GM21737 (cell line): ENCODE data around the gene GBE1.
"Not testable (repeated sequence)": the region's sequence is repeated elsewhere in the genome, so short reads cannot be mapped to it uniquely, and the experiment has no call there.

Experiments
- ATAC-seq: cut with Tn5 transposase; IDR thresholded peaks from one replicate; pipeline ENCODE4 v1.9.1; 2021; ENCODE audit warnings: mild to moderate bottlenecking, moderate library complexity; ENCODE audit not compliant: unreplicated experiment

GBE1 gene

DNA sequence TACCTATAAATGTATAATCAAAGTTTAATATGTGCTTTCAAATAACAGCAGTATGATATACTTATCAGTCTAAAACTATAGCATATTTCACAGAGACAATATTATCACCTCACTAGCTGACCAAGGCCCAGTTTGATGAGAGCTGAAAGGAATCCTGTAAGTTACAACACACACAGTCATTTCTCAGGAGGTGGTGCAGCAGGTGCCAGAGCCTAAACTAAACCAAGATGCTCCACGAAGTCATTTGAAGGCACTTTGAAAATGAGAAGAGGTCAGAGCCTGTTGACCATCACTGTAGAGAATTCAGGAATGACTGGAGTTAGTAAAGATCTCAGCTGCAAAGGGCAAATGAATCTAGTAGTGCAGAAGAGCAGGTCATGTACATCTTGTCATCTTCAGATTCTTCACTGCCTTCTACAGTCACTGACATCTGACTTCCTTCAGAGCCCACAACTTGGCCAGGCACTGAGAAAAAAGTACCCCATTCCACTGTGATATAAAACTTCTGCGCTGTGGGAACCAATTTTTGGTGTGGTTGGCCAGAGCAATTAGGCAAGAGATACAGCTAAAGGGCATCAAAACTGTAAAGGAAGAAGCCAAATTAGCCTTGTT, 7.9 kb downstream of the GBE1 start:
- ATAC-seq, result no peak

DNA sequence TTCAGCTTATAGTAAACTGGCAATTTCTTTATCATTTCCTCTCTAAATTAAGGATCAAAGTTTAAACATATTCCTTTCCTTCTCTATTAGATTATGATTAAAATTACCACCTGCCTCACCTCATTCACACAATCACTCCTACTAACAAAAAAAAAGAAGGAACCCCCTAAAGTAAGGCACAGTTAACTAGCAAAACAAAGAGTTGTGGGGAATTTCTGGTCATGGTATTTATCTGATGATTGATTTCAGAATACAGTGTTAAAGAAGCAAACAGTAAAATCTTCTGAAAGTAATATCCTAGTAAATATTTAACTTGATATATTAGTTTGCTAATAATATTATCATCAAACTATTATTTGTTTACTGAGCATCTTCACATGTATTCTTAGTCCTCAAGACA, 8.8 kb downstream of the GBE1 start:
- no peak for ATAC-seq

DNA sequence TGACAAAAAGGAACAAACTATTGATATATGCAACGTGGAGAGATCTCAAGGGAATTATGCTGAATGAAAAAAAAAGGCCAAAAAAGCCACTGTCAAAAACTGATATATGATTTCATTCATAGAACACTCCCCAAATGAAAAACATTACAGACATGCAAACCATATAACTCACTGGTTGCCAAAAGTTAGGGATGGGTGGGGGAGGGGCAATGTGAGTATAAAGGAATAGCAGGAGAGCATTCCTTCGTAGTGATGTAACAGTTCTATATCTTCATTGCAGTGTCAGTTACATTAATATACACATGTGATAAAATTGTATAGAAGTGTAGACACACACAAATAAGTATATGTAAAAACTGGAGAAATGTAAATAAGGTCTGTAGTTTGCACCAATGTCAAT, 12.2 kb downstream of the GBE1 start:
- no peak for ATAC-seq

DNA sequence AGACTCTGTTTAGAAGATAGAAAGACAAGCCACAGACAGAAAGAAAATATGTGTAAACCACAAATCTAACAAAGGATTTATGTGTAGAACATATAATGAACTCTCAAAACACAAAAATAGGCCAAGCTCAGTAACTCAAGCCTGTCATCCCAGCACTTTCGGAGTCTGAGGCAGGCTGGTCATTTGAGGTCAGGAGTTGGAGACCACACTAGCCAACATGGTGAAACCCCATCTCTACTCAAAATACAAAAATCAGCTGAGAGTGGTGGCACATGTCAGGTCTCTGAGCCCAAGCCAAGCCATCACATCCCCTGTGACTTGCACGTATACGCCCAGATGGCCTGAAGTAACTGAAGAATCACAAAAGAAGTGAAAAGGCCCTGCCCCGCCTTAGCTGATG, 14.2 kb downstream of the GBE1 start:
- ATAC-seq, result not testable (repeated sequence)

DNA sequence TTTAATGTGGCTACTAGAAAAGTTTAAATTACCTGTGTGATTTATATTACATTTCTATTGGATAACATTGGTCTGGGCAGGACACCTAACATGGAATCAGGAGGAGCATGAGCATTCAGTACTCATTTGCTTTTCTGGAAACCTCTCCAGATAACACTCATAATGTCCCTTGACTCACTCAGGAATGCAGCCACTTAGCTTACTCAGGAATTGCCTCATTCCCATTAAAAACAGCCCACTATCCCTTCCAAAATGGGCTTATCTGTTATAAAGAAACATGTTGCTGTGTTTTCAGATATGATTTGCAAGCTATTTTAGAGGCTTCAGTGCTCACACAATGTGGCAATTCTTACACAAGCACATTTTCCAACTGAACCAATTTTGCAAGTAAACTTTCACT, 17.1 kb downstream of the GBE1 start:
- no peak for ATAC-seq

DNA sequence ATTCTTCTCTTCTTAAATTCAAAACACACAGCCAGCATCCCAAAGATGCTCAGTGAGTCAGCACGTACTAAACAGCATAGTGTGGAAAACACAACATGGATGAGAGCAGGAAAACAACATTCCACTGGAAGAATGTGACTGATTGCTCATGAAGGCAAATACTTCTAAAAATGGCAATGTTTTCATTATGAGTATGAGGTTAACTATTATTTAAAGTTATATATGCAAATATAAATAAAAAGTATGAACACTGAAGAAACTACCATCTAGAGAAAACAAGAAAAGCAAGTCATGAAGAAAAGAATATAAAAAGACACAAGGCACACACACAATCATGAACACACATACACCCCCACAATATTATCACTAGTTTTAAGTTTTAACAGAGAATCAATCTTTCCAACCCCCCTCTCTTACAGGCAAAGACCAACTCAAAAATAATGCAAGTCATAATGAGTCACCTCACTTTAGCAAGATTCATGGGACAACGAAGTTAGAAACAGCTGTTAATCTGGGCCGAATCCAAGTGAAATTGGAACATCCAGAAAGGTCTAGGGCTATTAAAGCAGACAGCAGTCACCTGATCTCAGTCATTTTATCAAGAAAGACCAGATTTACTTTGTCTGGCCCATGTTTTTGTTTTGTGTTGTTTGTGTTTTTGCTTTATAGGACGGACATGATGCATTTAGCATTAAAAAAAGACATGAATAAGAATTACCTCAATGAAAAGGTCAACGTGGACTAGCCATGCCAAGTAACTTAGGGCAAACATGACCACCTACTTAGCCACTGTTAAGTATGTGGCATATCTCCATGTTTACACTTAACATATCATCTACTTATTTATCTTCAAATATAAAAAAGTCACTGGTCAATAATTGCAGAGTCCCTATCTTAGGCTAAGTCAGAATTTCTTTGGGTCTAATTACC, 18.1 kb downstream of the GBE1 start:
- ATAC-seq, result no peak

DNA sequence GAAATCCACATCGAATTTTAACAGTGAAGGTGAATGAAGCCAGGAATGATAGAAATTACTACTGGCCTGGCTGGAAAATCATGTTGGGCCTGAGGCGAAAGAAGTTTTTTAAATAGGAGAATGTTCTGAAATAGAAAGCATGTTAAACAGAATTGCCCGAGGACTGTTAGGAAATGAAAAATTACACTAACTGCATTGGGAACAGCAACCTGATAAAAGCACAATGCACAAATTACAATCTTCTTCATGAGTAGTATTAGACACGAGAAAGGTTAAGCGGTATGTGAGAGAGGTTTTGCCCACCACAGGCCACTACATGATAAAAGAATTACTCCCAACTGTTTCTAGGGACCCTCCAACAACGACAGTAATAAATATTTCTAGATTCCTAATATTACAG, 18.9 kb downstream of the GBE1 start:
- no peak for ATAC-seq

DNA sequence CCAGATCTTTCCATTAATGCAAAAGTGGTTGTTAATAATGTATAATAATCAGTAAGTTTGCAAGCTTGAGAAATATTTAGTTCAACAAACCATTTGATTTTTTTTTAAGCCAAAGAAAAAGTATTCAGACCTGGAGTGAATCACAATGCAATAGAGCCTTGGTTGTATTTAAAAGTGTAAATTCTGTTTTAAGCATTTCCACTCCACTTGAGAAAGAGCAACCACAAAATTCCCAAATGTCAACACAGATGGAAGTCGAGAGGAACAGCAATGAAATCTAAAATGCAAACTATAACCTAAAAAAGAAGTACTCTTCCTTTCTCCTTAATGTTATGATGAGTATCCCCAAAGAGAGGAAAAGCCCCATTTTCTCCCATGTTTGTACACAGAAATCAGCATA, 20.2 kb downstream of the GBE1 start:
- no peak for ATAC-seq

DNA sequence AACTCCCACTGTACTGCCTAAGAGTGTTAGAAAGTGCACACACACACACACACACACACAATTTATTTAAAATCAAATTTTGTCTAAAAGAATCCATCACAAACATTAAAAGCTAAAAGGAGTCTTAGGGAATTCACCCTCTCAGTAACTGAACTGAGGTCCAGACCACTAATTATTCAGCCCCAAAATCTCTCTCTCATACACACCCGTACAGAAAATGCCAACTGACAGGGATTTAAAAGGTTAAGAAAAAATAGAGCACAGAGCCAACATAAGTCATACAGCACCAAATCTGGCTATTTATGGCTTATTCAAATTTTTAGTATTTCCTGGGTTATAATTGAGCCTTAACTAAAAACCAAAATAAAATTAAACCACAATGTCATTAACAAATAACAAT, 20.7 kb downstream of the GBE1 start:
- ATAC-seq, result no peak

DNA sequence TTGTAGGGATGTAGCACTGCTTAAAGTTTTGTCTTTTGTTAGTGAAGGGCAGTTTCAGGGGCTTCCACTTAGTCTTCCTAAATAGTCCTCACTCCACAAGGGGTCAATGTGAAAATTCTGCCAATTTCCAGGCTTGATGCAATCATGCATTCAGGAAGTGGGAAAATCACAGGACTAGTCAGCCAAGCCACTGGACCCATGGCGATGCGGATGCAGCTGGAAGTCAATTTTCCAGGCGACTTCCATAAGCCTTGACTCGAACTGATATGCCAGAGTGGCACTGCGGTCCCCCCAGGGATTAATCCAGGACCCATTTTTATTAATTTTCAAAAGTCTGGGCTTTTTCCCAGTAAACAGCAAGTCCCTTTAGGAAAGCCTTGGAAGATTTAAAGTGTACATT, 26.1 kb downstream of the GBE1 start:
- no peak for ATAC-seq

DNA sequence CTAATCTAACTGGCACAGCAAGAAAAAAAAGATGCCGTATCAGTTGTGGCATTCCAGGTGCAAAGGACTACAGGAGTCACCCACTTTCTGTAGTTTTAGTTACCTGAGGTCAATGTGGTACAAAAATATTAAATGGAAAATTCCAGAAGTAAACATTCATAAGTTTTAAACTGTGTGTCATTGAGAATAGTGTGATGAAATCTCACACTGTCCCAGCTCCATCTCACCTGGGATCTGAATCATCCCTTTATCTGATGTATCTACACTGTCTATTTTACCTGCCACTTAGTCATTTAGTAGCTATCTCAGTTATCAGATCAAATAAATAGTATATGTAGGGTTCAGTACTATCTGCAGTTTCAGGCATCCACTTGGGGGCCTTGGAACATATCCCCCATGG, 26.7 kb downstream of the GBE1 start:
- no peak for ATAC-seq

DNA sequence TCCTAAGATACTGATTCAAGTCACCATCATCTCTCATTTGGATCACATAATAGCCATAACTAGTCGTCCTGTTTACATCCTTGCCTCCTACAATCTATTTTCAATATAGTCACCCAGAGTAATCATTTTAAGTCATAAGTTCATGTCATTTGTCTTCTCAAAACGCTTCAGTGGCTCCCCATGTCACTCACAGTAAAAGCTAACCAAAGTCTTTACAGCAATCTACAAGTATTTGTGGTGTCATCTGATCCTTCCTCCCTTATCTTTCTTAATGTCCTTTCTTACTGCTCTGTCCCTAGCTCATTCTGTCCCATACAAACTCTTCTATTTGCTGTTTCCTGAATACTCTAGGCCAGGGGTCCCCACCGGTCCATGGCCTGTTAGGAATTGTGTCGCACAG, 28.8 kb downstream of the GBE1 start:
- ATAC-seq, result no peak

DNA sequence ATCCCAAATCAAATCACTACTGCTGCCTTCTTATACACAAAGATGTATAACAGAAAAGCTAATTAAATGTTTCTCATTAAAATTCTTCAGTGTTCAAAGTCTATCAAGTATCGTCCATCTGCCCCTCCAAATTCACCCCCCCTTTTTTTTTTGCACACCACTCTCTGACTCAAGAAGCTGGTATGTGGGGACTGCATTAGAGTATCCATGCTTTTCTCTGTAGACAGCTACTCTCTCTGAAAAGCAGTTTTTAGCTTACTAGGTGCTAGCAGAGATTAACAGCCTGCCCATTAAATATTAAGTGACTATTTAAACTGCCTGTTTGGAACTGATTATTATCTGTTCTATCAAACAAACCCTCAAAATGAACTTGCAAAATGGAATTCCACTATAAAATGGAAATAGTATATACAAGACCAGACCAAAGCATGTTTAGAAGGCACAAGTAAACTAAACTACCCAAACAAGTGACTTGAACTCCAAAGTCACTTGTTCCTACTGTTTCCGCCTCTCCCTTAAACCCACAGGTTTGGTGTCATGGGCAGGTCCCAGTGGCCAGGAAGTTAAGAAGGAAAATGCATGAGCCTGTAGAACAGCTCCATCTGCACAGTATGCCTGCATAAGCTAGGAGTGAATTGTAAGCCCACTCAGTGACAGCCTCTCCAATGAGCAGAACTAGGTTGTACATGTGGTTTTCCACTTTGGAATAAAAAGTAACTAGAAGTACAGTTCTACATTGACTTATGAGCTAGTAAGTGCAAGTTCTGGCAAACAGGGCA, 32.5 kb downstream of the GBE1 start:
- no peak for ATAC-seq

DNA sequence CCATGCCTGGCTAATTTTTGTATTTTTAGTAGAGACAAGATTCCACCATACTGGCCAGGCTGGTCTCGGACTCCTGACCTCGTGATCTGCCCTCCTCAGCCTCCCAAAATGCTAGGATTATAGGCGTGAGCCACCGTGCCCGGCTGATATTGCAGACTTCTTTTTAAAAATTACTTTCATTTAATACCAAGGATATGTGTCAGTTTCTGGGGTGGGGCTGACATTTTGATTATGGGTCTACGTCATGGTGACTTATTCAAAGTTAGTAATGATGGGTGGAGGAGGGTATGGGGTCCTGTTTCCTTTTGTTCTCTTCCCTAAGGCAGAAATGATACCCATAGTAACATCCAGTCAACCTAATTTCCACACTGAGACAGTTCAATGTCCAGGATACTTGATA, 34.7 kb downstream of the GBE1 start:
- no peak for ATAC-seq

DNA sequence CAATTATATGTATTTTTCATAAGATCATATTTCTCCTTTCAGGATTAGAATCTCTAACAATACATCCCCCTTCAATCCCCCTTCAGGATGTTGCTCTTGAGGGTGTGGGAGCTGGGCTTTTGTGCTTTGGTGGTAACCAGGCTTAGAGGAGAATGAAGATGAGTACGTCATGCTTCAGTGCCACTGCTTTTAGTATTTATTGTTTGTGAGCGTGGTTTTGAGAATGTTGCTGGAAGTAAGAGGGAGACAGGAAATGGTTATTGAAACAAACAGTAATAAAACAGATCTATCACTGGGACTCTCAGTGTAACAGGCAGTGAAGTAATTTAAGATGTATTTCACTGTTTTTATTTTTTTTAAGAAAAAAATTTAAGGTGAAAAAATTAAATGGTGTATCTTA, 35.3 kb downstream of the GBE1 start:
- no peak for ATAC-seq

DNA sequence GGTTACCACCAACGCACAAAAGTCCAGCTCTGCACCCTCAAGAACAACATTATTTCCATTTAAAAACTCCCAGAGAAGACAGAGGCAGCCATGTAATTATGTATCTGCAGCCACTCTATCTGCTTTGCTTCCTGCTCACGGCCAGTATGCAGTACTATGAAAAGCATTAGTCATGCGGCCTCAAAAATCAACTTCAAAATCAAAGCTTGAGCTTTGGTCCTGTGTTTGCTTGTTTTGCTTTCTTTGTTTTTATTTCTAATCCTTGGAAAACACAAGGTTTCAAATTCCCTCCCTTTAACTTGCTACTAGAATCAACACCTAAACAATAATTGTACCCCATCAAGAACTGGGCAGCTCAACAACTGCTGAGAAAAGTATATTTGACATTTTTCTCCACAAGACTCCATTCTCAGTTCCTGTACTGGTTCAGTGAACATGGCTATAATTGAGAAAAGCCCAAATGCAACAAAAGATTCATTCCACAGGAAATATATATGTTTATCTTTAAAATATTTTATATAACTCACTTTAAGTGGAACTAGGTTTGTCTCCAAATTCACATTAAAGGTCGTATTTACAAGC, 37.6 kb downstream of the GBE1 start:
- no peak for ATAC-seq

DNA sequence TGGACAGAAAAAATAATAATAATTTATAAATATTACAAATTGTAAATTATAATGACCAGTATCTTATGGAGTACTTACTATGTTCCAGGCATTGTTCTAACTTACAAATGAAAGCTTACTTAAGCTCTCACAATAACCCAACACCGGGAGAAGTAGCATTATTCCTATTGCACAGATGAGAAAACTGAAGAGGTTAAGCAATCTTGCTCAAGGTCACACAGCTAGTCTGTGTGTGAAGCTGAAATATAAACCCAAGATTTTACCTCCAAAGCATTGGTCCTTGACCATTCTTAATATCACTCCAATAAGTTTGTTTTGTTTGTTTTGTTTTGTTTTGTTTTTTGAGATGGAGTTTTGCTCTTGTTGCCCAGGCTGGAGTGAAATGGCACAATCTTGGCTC, 43.1 kb downstream of the GBE1 start:
- ATAC-seq, result no peak

DNA sequence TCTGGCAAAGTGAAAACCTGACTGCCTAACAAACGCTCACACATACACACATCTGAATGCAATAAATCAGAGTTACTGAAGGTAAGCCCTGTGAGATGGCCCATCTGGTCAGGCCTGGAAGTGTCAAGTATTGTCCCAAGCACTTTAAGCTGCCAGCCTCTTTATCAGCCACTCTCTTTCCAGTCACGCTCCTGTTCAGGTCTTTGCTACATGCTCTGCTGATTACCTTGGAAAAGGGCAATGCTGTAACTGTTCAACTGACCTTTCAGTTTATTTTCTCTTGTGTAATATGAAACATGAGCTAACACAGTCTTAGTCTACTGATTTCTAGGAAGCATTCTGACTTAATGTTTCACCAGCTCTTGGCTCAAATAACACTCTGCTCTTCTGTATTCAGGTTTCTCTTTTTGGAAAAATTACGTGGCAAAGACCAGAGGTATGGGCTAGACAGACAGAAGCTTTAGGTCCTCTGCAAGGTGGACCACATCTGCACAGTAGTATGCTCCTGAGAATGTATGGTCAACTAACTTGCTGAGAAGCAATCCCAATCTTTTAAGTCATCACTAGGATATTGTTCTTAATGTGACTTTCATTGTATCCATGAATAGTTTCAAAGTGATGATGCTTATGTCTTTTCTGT, 44.5 kb downstream of the GBE1 start:
- no peak for ATAC-seq

DNA sequence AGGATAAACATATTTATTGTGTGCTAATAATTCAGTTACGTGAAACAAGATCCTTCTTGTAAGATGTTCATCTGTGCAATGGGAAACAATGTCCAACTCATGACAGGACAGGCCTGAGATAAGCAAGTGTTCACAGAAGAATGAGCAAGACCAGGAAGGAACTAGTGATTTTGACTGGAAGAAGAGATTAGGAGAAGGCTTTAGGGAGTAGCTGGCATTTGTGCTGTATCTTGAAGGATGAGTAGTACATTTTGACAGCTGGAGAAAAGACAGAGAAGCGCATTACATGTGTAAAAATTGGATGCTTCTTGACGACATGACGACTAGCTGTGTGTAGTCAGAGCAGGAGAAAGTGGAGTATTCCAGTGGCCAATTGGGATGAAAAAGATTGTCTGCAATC, 48.4 kb downstream of the GBE1 start:
- ATAC-seq, result no peak

DNA sequence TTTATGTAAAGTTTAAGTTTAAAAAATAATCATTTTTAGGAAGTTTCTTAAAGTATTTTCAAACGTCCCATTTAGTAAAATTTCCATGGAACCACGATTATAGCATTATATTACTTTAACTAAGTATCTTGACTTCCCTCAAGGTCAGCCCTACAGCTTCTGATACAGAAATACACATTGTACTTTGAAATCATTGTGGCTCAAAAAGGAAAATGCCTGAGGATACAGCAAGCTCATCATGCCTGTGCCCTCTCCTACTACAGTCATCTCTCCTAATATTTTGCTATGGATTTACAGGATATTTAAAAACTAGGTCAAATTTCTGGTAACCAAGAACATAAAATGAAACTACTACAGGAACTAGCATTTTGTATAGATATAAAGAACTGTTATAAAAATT, 51.8 kb downstream of the GBE1 start:
- no peak for ATAC-seq

DNA sequence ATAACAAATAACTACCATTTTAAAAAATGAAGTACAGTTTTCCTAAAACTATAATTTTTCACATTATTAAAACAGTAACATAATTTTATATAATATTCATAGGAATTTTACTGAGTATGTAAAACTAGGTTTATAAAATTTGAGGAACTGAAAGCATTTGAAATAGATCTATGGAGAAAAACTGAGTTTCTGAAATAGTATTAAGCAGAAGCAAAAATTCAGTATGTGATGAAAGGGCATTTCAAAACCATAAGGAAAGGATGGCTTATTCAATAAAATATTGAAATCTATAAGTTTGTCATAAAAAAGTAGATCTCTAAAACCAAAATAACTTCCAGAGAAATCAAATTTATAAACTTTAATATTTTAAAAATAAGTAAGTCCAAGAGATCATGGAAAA, 53.4 kb downstream of the GBE1 start:
- ATAC-seq, result no peak
